H1 (cell line): ENCODE measurements around the gene RPLP2. TPM values are rescaled to one million over a fixed set of nuclear protein-coding genes. Genes with fewer than 3 reads are reported as not detected.

Experiments used
- polyA plus RNA-seq, 7 experiments: library from polyadenylated mRNA; depleted of rRNA in 3 of 7; stranded (reverse) in 5 of 7; unstranded in 2 of 7; fragments of >200 nt in 5 of 7; fragments of 200-250 nt in 2 of 7; gene quantifications; 1 replicate in 5 of 7; 2 replicates in 1 of 7; 4 replicates in 1 of 7; pipeline versions ENCODE4 v1.2.1 to v1.2.3, GENCODE V29; 2011 to 2013; ENCODE audit warnings: missing spikeins in 2 of 7, mixed read lengths in 2 of 7
- total RNA-seq: library from RNA; stranded (reverse); fragmentation: NEBNext Ultra II Directional; extraction: Animal tissue kit (Norgen Biotek cat#: 25700); gene quantifications from 2 replicates; pipeline ENCODE4 v1.2.1, GENCODE V29; 2021
- TF ChIP-seq, protein P1 (sequence below): IDR thresholded peaks from 2 replicates; pipeline ENCODE4 v1.6.1; 2012; ENCODE audit warnings: inconsistent platforms

The RPLP2 gene
- total and polyA plus RNA-seq, 2 of the 8 experiments (the other 6 are each of a cell fraction or from before 2014, with no cell fraction given): 1,789 to 2,106 TPM

GRCh38 chr11:770642-771616, 38.8 kb upstream of the RPLP2 start (continued):
- TF ChIP-seq, protein P1, sequence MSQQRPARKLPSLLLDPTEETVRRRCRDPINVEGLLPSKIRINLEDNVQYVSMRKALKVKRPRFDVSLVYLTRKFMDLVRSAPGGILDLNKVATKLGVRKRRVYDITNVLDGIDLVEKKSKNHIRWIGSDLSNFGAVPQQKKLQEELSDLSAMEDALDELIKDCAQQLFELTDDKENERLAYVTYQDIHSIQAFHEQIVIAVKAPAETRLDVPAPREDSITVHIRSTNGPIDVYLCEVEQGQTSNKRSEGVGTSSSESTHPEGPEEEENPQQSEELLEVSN: no peak
